Cerebellar nuclear complex (tissue), 1 donor: Measurements from ENCODE around the gene H19.

Source experiments
- DNase-seq, 2 experiments: peaks; one replicate each; lab custom pipeline; 2025; lab: John Stamatoyannopoulos, UW

Gene H19

DNA sequence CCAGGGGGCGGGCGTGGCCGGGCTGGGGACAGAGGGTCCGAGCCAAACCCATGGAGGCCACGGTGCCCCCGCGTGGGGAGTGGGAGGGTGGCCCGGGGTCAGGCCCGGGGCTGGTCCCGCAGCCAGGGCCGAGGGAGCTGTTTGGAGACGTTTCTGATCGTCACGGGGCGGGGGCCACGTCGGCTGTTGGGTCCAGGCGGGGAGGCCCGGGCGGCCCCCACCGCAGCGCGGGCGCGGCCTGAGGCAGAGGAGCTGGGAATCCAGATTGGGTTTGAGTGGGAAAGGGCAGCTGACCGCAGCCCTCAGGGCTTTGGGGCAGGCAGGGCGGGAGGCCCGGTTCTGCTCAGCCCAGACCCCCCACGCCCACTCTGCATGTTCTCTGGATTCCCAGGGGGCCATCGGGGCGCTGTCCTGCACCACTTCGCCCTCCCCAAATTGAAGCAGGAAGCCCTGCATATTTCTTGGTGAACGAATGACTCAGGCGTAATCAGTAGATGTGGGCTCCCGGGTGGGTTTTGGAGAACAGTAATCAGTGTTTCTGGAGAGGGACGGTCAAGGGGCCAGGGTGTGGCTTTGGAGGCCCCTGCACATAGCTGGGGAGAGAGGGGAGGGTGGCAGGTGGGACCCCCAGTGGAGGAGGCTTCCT is 49.9 kb downstream of the H19 start:
- DNase-seq: no peak

- no peak for DNase-seq
Measured at GRCh38 chr11:1946812-1947484, 50.7 kb downstream of the H19 start, which contains the start of gene MRPL23. TSS of gene MRPL23 (plus strand) at chr11:1947332. CDS start at chr11:1947363, 31 bp downstream.
